Forelimb muscle (tissue), 1 donor: ENCODE data around the gene RNF146. TPM values are rescaled to one million over a fixed set of nuclear protein-coding genes. Genes with fewer than 3 reads are reported as not detected.
"Not testable (repeated sequence)": the region's sequence is repeated elsewhere in the genome, so short reads cannot be mapped to it uniquely, and the experiment has no call there.

Experiments
- DNase-seq: peaks from one replicate; pipeline ENCODE4 v3.0.0-alpha.2; 2013; ENCODE audit warnings: low read depth
- polyA plus RNA-seq: library from polyadenylated mRNA; unstranded; fragments of 120-200 nt; gene quantifications from one replicate; pipeline ENCODE4 v1.2.1, GENCODE V29; 2013; ENCODE audit not compliant: insufficient read length

Gene RNF146, protein sequence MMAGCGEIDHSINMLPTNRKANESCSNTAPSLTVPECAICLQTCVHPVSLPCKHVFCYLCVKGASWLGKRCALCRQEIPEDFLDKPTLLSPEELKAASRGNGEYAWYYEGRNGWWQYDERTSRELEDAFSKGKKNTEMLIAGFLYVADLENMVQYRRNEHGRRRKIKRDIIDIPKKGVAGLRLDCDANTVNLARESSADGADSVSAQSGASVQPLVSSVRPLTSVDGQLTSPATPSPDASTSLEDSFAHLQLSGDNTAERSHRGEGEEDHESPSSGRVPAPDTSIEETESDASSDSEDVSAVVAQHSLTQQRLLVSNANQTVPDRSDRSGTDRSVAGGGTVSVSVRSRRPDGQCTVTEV
- 56.0 TPM for polyA plus RNA-seq

DNA sequence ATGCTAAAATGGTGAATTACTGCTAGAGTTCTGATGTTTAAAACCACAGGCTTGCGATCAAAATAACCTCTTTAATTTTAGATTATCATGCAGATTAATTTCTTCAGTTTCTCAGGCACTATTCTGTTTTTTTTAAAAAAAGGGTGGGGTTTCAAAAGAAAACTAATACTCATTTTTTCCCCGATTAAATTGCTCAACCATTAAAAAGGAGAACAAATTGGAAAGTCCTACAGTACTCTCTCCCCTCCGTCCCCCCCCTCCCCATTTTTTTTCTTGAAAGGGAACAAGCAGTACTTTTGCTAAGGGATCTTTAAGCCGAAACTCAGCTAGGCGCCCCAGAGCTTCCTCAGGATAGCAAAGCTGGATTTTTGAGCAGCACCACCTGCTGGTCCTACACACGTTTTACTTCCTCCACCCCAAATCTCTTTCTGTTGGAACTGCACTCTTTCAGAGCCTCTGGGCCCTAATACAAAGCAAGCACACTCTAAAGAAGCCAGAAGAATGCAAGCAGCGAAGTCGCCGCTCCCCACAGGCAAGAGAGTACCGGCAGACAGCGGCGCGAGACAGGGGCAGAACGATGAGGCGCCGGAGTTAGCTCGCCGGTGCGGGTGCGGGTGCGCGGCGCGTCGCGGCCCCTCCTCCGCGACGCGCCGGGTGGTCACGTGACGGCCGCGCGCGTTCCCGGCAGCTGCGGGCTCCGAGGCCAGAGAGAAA, at the start of gene RNF146:
TSS of gene RNF146 (plus strand) at position 687 of the 714 bp plus-strand sequence. CDS start 13,475 bp downstream, outside the sequence.
- peak; percentile 75 for DNase-seq

DNA sequence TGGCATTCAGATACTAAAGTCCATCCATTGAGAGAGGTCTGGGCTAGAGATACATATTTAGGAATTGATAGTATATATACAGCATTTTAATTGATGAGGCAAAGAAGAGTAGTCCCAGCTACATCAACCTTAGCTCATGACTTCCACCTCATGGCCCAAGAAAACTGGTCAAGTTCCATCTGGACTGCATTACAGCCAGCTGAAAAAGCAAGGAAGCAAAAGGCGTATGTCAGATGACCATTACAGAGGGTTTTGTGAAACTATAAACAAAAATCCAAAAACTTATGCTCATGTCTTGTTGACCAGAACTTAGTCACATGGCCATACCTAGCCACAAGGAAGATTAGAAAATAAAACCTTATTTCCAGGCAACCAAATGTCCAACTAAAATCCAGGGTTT, 46.8 kb upstream of the RNF146 start:
- DNase-seq, result no peak

DNA sequence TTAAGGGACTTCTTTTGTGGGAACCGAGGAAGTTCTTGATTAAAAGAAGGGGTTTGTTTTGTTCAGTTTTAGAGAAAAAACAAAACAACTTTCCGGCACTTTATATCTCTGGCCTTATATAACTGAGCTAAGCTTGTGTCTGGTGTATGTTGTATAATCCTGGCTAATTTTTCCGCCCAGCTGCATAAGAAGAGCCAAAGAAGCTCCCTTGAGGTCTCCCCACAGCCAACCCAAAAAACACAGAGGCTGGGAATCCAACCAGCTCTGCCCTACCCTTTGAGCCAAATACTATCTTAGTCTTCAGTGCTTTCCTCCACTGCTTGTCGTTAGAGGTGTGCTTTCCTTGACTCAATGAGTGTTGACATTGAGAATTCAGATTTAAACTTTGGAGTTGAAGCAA, 45.5 kb upstream of the RNF146 start:
- no peak for DNase-seq

DNA sequence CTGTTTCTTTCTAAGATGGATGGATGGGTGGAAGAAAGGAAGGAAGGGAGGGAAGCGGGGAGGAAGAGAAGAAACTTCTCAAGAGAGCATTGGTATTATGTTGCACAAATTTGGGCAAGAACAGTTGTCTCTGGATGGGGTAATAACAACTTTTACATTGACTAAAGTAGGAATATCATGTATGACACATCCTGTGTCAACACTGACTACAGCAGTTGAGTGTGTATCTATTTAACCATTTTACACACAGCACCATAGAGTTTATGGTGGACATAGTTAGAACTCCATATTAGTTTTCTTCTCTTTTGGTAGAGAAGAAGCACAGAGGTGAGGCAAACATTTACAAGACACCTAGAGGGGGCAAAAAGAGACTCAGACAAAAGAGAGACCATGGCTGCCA, 44.2 kb upstream of the RNF146 start:
- no peak for DNase-seq

DNA sequence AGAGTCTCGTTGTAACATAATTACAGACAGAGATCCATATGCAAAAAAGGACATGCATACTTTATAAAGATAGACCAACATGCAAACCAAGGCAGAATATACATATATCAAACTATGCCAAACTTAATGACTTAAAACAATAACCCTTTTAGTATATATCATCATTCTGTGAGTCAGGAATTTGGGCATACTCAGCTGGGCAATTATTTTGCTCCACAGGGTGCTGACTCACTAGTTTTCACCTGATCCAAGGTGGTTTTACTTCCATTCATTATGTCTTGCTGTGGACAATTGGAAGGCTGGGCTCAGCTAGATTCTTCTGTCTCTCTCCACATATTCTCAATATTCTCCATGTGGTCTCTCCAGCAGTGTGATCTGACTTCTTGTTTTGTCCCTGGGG, 41.2 kb upstream of the RNF146 start:
- DNase-seq, result no peak

DNA sequence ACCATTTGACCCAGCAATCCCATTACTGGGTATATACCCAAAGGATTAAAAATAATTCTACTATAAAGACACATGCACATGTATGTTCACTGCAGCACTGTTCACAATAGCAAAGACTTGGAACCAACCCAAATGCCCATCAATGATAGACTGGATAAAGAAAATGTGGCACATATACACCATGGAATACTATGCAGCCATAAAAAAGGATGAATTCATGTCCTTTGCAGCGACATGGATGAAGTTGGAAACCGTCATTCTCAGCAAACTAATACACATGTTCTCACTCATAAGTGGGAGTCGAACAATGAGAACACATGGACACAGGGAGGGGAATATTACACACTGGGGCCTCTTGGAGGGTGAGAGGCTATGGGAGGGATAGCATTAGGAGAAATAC, 32.8 kb upstream of the RNF146 start:
- not testable (repeated sequence) for DNase-seq

DNA sequence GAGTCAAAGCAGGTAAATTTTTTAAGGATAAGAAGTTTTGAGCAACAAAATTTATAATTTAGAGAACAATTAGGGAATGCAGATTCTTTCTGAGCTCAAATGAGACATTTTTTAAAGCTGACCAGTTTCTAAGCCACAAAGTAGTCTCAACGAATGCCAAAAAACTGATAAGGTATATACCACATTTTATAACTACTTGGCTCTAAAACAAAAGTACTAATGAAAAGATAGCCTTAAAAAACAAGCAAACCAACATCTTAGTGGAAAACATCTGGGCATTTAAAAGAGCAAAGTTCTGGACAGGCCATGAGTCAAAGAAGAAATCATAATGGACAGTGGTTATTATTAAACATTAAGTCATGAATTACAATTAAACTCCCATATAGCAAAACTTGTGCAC, 23.2 kb upstream of the RNF146 start:
- DNase-seq, result no peak

DNA sequence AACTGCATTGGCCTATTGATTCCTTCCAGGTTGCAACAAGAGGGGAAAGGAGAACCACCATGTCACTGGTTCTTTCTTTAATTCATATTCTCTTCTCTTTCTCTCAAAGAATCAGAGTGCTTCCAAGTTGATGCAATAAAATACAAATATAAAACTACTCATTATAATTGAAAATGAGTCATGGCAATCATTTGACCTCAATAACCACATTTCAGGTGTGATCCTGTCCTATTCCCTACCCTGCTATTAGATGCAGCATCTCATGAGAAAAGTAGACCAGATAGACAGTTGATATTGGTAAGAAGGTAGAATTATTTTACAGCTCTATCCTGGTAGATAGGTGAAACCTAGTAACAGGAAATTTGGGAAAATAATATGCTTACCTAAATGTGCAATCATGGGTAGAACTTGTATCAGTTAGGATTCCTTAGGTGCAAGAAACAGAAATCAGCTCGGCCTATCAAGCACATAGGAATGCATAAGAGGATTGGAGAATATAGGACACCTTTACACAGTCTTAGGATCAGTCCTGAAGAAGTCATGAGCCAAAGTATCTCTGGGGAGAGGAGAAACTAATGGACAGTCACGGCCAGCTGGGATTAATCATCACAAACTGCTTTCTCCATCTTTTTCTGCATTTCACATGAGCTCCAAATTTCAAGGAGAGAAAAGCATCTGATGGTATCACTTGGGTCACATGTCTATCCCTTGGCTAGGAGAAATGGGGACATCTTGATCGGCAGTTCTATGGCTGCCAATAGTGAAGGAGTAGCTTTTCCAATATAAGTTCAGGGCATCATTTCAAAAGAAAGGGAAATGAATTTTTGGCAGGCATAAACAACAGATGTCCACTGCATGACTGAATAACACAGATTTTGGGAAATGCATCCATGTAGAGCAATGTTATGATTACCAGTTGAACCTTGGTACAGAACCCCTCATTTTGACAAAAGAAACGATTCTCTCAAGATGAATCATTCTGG, 19.3 kb upstream of the RNF146 start:
- no peak for DNase-seq

DNA sequence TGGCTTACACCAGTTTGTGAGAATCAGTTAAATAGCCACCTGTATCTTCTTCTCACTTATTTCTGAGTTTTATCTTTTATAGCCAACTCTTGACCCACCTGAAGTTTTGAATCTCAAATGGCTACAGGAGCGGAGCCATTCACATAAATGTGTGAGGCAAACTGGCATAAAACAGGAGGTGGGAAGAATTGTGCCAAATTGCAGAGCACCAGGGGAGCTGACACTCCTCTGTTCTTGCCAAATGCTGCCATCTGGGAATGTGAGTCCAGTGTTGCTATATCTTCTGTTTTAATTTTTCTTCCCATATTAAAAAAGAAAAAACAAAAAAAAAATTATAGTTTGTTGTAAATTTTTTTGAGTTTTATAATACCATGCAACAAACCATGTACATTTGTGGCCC, 17.0 kb upstream of the RNF146 start:
- no peak for DNase-seq

DNA sequence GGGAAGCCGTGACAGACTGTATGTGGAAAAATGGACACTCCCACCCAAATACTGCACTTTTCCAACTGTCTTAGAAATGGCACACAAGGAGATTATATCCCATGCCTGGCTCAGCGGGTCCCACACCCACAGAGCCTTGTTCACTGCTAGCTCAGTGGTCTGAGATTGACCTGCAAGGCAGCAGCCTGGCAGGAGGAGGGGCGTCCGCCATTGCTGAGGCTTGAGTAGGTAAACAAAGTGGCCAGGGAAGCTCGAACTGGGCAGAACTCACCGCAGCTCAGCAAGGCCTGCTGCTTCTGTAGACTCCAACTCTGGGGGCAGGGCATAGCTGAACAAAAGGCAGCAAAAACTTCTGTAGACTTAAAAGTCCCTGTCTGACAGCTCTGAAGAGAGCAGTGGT, 11.4 kb upstream of the RNF146 start:
- no peak for DNase-seq

DNA sequence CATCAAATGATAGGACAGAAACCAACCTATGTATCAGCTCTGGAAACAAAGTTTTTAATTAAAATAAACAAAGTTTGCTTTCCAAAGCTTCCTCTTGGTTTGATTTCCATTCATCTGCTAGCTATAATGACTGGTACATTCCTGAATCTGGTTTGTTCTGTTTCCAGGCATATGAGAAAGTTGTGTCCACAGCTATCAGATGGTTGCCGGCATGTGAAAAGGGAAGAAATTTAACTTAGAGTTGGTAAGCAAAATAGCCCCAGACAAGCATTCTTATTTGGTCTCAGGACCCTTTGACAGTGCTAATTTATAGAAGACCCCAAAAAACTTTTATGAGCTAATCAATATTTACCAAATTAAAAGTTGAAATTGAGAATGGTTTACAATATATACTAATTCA, 3.8 kb upstream of the RNF146 start:
- no peak for DNase-seq

DNA sequence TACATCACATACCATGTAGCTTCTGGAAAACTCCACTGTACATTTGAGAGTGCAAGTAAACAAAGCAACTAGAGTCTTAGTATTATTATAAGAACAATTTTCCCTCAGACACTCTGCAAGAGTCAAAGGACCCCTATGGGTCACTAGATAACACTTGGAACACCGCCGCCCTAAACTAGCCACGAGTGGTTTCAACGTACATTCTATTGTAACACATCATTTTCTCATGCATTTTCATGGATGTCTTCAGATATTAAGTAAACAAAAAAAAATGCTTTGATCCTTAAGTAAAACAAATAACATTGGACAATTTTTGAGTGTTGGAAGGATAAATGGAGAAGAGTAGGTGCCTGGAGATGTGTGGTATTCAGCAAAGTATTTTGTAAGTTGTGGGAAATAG, 3.2 kb upstream of the RNF146 start:
- no peak for DNase-seq

DNA sequence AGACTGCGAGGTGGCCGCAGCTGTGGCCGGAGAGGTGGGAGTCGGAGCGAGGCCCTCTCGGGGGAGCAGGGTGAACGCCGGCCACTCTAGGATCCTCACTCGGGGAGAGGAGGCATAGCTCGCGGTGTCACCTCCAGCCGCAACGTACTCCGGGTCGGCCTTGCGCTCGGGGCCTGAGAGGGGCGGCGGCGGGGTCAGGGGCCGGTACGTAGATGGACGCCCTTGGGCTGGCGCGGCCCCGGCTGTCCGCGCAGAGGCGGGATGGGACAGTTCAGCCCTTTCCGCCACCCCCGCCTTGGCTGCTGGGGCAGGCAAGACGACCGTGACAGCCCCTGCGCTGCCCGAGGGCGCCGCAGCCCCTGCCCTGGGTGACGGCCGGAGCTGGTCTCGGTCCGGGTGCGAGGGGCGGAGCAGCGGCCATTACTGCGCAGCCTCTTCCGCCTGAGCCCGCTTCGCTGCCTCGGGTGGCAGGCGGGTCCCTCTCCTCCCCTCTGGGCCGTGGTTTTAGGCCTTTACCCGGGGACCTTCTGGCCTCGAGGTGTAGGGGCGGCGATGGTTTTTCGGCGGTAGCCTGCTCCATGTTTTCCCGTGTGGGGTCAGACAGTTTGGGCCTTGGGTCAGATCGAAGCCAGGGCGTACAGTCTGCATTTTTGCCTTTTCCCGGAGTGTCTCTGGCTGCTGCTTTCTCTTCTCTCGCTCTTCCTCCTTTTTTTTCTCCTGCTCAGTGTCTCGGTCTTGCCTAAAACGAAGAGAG, 405 bp downstream of the RNF146 start:
- DNase-seq, result no peak

DNA sequence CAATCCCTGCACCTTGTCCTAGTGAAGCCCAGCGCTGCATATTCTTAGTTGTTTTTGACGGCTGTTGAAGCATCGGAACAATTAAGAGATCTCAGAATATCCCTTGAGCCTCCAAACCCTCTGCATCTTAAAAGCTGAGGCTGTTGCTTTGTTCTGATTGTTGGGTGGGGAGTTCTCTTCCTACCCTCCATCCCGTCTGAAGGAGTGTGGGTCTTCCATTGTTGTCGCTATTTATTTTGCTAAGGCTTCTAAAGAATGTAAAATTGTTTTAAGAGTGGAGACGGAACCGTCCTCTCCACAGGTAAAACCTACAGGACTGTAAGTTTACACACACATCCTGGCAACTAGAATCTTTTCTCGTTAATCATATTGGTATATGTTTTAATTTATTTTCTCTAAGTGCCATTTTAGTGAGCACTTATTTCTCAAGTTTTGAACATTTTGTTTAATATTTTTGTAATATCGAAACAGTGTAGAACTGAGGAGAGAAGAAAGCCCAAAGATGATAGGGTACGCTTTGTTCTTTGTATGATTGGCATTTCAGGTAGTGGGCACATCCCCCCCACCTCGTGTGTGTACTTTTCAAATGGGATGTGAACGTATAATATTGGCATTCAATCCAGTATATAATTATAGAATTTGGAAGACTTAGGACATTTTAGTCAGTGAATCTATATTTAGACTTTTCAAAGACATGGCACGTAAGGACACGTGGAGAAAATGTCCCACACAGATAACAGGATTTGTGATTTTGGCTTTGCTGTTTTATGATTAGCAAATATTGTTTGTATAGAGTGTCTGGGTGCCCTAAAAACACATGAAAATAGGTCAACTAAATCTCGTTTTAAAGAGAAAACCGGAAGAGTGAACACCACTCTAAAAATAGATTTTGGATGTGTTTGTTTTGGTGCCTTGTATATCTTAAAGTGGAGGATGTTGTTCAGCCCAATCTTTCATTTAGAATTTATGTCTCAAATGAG, 1.3 kb downstream of the RNF146 start:
- no peak for DNase-seq

DNA sequence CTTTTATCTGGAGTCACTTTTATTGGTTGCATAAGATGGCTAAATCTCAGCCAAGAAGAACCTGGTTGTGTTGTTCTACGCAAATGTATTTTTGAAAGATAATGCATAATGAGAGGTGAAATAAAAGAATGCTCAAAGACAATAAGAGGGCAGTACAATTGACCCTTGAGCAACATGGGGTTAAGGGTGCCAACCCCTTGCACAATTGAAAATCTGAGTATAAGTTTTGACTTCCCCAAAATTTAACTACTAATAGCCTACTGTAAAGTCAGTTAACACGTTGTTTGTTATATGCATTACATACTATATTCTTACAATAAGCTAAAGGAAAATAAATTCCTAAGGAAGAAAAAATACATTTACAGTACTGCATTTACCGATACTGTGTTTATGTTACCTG, 5.9 kb downstream of the RNF146 start:
- no peak for DNase-seq

DNA sequence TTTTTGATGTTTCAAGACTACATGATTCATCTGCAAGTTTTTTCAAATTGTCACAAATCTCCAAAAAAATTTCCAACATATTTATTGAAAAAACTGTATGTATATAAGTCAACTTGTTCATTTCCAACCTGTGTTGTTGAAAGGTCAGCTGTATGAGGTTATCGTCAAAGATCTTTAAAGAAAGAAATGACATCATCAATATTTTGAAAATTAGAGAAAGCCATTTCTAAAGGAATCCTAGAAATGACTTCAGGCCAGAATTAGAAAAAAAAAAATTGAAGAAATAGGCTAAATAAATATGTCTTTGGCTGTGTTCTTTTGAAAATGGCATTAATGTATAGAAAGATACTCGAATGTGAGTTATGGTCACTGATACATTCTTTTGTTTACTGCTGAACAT, 6.8 kb downstream of the RNF146 start:
- DNase-seq, result no peak

DNA sequence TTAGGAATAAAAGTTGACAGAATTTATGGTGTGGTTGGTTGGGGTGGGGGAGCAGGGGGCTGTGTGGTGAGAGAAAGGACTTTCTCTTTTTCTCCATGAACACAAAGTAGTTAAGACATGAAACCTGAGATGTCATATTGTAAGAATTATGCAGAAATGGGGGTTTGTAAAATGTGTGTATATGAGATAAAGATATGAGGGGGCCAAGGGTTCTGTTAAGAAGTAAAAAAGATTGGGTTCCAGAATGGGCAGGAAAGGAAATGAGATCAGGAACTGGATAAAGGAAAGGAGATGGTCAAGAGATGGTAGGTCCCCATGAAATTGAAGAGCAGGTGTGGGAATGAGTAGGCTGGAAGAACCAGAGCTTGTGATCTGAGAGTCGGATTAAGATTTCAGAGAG, 9.7 kb downstream of the RNF146 start:
- no peak for DNase-seq

DNA sequence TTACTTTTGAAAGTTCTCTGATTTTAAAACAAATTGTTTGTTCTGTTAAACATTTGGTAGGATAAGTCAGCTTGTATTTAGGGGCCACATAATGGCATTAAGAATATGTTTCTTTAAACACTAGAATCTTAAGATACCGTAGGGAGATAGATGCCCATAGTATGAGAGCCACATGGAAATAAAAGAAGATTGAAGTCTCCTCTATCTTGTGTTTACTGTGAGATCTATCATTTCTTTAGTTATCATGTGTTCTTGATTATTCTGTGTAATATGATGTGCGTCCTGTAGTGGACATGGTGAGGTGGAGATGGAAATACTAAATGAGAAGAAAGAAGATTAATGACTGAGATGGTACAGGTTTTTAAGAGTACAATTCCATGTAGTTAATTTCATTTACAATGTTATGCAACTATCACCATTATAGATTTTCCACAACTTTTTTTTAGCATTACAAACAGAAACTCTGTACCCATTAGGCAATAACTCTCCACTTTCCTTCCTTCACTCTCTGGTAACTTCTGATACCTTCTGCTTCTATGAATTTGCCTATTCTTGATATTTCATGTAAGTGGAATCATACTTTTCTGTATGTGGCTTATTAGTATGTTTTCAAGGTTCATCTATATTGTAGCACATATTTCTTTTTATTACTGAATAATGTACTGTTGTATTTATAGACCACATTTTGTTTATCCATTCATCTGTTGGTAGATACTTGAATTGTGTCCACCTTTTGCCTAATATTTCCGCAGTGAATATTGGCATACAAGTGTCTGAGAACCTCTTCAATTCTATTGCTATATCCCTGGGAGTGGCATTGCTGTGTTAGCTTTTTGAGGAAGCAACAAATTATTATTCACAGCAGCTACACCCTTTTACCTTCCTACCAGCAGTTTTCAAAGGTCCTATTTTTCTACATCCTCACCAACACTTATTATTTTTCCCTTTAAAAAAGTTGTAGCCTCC, 11.5 kb downstream of the RNF146 start:
- no peak for DNase-seq

DNA sequence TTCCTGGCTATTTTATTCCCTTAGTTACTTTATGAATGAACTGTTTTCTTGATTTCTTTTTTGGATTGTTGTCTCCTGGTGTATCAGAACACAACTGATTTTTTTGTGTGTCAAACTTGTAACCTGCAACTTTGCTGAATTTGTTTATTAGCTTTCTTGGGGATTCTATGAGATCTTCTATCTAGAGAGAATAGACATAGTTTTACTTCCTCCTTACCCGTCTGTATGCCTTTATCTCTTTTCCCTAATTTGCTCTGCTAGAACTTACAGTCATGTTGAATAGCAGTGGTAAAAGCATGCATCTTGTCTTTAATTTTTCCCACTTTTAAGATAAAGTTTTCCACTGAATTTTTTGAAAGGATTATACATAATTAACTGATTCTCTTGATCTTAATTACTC, 13.2 kb downstream of the RNF146 start:
- DNase-seq, result no peak
